Measurements from ENCODE around the gene ZC3H12C.
"Not testable (repeated sequence)": the region's sequence is repeated elsewhere in the genome, so short reads cannot be mapped to it uniquely, and the experiment has no call there.

The ZC3H12C gene

DNA sequence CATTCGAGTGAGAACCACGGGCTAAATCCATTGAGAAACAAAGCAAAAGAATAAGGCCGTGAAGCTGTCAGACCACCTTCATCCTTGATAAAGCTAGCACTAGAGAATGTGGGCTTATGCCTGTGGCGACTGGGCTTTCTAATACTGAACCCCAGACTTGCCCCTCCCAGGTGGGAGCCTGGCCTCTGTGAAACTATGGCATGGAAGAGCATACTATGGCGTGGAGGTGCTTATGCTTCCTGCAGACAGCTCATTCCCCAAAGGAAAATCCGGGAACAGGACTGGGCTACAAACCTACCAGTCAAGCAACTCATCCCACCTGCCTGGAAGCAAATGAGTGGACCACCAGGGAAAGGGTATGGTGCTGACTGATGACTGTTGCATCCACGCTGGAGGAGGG is 92.4 kb downstream of the ZC3H12C start:
- Histone ChIP-seq H3K36me3 (ENCODE audit: control insufficient read depth, insufficient read depth, low read length) (no peaks in the 10 kb centered on the region), H3K4me3 (ENCODE audit: extremely low read depth, insufficient read depth, low read length, poor library complexity, severe bottlenecking) (no peak overlapping the region), H3K27ac (ENCODE audit: low read depth, low read length, severe bottlenecking) (no peak overlapping the region), H3K4me1 (ENCODE audit: control insufficient read depth, insufficient read depth, low read length, poor library complexity, severe bottlenecking) (peaks cover 9% of the 10 kb centered on the region), H3K9me3 (ENCODE audit: control insufficient read depth, low read length) (no peaks in the 10 kb centered on the region)
- WGBS, 2 experiments (ENCODE audit: insufficient coverage in 2 of 2): 72 to 80% methylated on average over 5 to 6 of the region's 7 CpGs

DNA sequence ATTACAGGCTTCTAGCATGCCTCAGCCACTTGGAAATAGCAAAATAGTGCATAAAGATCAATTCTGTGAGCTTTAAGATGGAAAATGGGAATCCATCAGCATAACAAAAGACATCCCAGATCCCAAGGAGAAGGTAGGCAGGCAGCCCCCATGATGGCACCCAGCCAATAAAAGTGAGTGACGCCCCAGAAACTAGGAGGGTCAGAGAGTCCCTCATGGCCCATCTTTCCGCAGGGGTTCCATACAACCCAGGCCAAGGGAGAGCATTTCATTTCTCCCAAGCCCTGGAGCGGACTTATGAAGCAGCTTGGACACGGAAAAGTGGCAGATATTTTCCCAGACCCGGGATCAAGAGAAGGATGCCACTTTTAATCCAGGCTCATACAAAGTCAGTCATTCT is 93.3 kb downstream of the ZC3H12C start:
- Histone ChIP-seq H3K4me1 (ENCODE audit: control insufficient read depth, insufficient read depth, low read length, poor library complexity, severe bottlenecking) (peaks cover 9% of the 10 kb centered on the region), H3K36me3 (ENCODE audit: control insufficient read depth, insufficient read depth, low read length) (no peaks in the 10 kb centered on the region), H3K27ac (ENCODE audit: low read depth, low read length, severe bottlenecking) (no peak overlapping the region), H3K9me3 (ENCODE audit: control insufficient read depth, low read length) (no peaks in the 10 kb centered on the region), H3K4me3 (ENCODE audit: extremely low read depth, insufficient read depth, low read length, poor library complexity, severe bottlenecking) (no peak overlapping the region)
- 89 to 94% methylated on average over 5 of the region's 5 CpGs for WGBS, 2 experiments (ENCODE audit: insufficient coverage in 2 of 2)

DNA sequence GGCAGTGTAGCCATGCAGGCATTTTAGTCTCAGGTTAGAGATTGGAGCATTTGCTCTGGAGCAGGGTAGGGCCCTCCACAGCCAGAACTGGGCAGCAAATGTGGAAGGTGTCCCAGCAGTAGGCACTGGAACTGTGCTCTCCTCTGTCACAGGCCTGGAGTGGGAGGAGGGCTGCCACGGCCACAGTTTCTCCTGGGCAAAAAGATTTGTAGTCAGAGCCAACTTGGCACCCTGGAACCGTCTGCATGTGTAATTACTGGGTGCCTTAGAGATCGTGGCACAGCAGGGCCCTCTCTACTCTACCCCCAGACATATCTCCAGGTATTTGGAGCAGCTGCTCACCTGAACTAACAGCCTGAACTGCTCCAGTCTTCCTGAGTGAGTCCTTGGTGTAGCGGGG is 93.7 kb downstream of the ZC3H12C start:
- Histone ChIP-seq H3K4me1 (ENCODE audit: control insufficient read depth, insufficient read depth, low read length, poor library complexity, severe bottlenecking) (peaks cover 9% of the 10 kb centered on the region), H3K4me3 (ENCODE audit: extremely low read depth, insufficient read depth, low read length, poor library complexity, severe bottlenecking) (no peak overlapping the region), H3K36me3 (ENCODE audit: control insufficient read depth, insufficient read depth, low read length) (no peaks in the 10 kb centered on the region), H3K9me3 (ENCODE audit: control insufficient read depth, low read length) (no peaks in the 10 kb centered on the region), H3K27ac (ENCODE audit: low read depth, low read length, severe bottlenecking) (no peak overlapping the region)
- 88% methylated on average over 3 to 4 of the region's 4 CpGs for WGBS, 2 experiments (ENCODE audit: insufficient coverage in 2 of 2)

DNA sequence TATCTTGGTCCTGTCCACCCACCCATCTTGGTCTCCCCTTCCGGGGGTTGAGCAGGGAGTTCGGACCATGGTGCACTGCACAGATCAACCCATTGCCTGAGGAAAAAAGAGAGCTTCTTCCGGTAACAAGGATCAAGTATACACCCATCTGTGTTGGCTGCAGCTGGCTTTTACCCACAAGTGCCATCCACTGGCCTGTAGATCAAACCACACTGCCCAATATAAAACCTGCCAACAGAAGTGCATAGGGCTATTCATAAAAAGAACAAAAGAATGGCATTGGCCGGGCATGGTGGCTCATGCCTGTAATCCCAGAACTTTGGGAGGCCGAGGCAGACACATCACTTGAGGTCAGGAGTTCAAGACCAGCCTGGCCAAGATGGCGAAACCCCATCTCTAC is 94.5 kb downstream of the ZC3H12C start:
- no peaks in the 10 kb centered on the region for H3K9me3 ChIP-seq (ENCODE audit: control insufficient read depth, low read length)
- H3K27ac ChIP-seq (ENCODE audit: low read depth, low read length, severe bottlenecking): no peak overlapping the region
- WGBS, 2 experiments (ENCODE audit: insufficient coverage in 2 of 2): 89 to 97% methylated on average over 5 of the region's 6 CpGs
- H3K4me1 ChIP-seq (ENCODE audit: control insufficient read depth, insufficient read depth, low read length, poor library complexity, severe bottlenecking): peaks cover 9% of the 10 kb centered on the region
- no peak overlapping the region for H3K4me3 ChIP-seq (ENCODE audit: extremely low read depth, insufficient read depth, low read length, poor library complexity, severe bottlenecking)
- no peaks in the 10 kb centered on the region for H3K36me3 ChIP-seq (ENCODE audit: control insufficient read depth, insufficient read depth, low read length)

DNA sequence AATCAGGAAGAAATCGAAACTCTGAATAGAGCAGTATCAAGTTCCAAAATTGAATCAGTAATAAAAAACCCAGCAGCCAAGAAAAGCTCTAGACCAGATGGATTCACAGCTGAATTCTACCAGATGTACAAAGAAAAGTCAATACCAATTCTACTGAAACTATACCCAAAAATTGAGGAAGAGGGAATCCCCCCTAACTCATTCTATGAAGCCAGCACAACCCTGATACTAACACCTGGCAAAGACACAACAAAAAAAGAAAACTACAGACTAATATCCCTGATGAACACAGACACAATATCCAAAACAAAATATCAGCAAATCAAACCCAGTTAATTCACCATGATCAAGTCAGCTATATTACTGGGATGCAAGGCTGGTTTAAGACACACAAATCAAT is 97.7 kb downstream of the ZC3H12C start:
- WGBS, 2 experiments (ENCODE audit: insufficient coverage in 2 of 2): 100% methylated on average over 1 of the region's 1 CpG; no CpG with 5 or more reads in 1 of the 2 experiments
- no peaks in the 10 kb centered on the region for H3K36me3 ChIP-seq (ENCODE audit: control insufficient read depth, insufficient read depth, low read length)

DNA sequence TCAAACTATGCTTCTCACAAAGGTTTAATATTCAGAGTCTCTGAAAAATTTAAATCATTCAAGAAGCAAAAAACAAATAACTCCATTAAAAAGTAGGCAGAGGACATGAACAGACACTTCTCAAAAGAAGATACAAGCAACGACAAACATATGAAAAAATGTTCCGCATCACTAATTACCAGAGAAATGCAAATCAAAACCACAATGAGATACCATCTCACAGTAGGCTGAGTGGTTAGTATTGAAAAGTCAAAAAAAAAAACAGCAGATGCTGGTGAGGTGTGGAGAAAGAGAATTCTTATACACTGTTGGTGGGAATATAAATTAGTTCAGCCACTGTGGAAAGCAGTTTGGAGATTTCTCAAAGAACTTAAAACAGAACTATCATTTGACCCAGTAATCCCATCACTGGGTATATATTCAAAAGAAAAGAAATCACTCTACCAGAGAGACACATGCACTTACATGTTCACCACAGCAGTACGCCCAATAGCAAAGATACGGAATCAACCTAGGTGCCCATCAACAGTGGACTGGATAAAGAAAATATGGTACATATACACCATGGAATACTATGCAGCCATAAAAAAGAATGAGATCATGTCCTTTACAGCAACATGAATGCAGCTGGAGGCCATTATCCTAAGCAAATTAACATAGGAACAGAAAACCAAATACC is 99.6 kb downstream of the ZC3H12C start:
- H3K4me1 ChIP-seq (ENCODE audit: control insufficient read depth, insufficient read depth, low read length, poor library complexity, severe bottlenecking); H3K27ac ChIP-seq (ENCODE audit: low read depth, low read length, severe bottlenecking); H3K9me3 ChIP-seq (ENCODE audit: control insufficient read depth, low read length); H3K4me3 ChIP-seq (ENCODE audit: extremely low read depth, insufficient read depth, low read length, poor library complexity, severe bottlenecking); H3K36me3 ChIP-seq (ENCODE audit: control insufficient read depth, insufficient read depth, low read length): not testable (repeated sequence)
- no CpG with 5 or more reads among the region's 4 CpGs for WGBS, 2 experiments (ENCODE audit: insufficient coverage in 2 of 2)

More for the DNA sequence above, 97.7 kb downstream of the ZC3H12C start:
- H3K9me3 ChIP-seq (ENCODE audit: control insufficient read depth, low read length): no peaks in the 10 kb centered on the region
- H3K27ac ChIP-seq (ENCODE audit: low read depth, low read length, severe bottlenecking): no peak overlapping the region
- H3K4me3 ChIP-seq (ENCODE audit: extremely low read depth, insufficient read depth, low read length, poor library complexity, severe bottlenecking): no peak overlapping the region
- no peaks in the 10 kb centered on the region for H3K4me1 ChIP-seq (ENCODE audit: control insufficient read depth, insufficient read depth, low read length, poor library complexity, severe bottlenecking)

DNA sequence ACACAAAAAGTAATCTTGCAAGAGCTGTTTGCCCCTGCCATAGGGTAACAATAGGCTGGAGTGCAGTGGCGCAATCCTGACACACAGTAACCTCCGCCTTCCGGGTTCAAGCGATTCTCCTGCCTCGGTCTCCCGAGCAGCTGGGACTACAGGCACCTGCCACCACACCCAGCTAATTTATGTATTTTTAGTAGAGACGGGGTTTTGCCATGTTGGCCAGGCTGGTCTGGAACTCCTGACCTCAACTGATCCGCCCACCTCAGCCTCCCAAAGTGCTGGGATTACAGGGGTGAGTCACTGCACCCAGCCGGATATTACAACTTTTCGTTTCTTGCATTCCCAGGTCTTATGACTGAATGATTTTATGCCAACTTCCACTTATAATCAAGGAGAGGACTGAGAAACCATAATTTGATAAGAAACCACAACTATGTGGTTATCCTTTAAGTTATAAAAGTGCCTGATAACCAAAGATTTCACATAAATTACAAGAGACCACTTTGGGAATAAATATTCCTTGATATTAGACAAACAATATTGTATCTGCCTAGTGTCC is 101.1 kb downstream of the ZC3H12C start:
- H3K27ac ChIP-seq (ENCODE audit: low read depth, low read length, severe bottlenecking): not testable (repeated sequence)
- WGBS, 2 experiments (ENCODE audit: insufficient coverage in 2 of 2): 86 to 97% methylated on average over 7 to 8 of the region's 10 CpGs

DNA sequence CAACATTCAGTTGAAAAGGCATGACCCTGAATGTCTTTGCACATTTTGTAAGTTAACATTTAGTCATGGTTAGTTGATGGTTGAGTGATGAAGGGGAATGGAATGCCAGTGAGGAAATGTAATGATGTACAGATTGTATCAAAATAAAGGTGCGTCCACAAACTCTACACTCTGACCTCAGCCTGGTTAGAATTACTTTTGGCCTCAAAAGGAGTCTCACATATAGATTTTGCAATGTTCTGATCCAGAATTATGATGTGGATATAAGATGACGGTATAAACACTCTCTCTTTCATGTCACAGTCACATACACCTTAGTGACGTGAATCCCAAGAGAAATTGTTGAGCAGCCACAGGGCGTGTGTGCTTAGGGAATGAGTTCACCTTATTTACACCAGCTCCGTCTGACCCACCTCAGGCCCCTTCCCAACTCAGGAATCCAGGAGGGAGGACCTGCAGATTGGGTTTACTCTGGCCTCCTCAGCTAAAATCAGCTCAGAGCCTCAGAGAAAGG is 103.1 kb downstream of the ZC3H12C start:
- Histone ChIP-seq H3K36me3 (ENCODE audit: control insufficient read depth, insufficient read depth, low read length) (no peaks in the 10 kb centered on the region), H3K9me3 (ENCODE audit: control insufficient read depth, low read length) (no peaks in the 10 kb centered on the region), H3K4me3 (ENCODE audit: extremely low read depth, insufficient read depth, low read length, poor library complexity, severe bottlenecking) (no peak overlapping the region), H3K27ac (ENCODE audit: low read depth, low read length, severe bottlenecking) (no peak overlapping the region), H3K4me1 (ENCODE audit: control insufficient read depth, insufficient read depth, low read length, poor library complexity, severe bottlenecking) (no peaks in the 10 kb centered on the region)
- 95 to 100% methylated on average over 2 to 4 of the region's 5 CpGs for WGBS, 2 experiments (ENCODE audit: insufficient coverage in 2 of 2)

More for the DNA sequence above, 101.1 kb downstream of the ZC3H12C start:
- H3K4me3 ChIP-seq (ENCODE audit: extremely low read depth, insufficient read depth, low read length, poor library complexity, severe bottlenecking); H3K9me3 ChIP-seq (ENCODE audit: control insufficient read depth, low read length); H3K4me1 ChIP-seq (ENCODE audit: control insufficient read depth, insufficient read depth, low read length, poor library complexity, severe bottlenecking); H3K36me3 ChIP-seq (ENCODE audit: control insufficient read depth, insufficient read depth, low read length): not testable (repeated sequence)

DNA sequence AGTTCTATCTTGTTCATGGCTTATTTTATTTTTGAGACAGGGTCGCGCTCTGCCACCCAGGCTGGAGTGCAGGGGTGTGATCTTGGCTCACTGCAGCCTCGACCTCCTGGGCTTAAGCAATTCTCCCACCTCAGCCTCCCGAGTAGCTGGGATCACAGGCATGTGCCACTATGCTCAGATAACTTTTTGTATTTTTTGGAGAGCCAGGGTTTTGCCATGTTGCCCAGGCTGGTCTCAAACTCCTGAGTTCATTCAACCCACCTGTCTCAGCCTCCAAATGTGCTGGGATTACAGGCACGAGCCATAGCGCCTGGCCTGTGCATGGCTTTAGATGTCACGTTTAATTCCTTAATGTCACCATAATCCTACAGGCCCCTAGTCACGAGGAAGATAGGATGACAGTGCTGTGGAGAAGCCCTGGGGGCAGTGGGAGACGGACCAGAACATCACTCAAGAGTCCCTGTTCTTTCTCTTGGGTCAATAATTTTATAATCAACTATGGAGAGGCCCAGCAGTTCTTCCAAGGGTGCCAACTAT is 103.8 kb downstream of the ZC3H12C start:
- Histone ChIP-seq H3K4me1 (ENCODE audit: control insufficient read depth, insufficient read depth, low read length, poor library complexity, severe bottlenecking) (no peaks in the 10 kb centered on the region), H3K27ac (ENCODE audit: low read depth, low read length, severe bottlenecking) (no peak overlapping the region), H3K4me3 (ENCODE audit: extremely low read depth, insufficient read depth, low read length, poor library complexity, severe bottlenecking) (no peak overlapping the region), H3K36me3 (ENCODE audit: control insufficient read depth, insufficient read depth, low read length) (no peaks in the 10 kb centered on the region), H3K9me3 (ENCODE audit: control insufficient read depth, low read length) (no peaks in the 10 kb centered on the region)
- 90 to 100% methylated on average over 5 to 6 of the region's 9 CpGs for WGBS, 2 experiments (ENCODE audit: insufficient coverage in 2 of 2)

DNA sequence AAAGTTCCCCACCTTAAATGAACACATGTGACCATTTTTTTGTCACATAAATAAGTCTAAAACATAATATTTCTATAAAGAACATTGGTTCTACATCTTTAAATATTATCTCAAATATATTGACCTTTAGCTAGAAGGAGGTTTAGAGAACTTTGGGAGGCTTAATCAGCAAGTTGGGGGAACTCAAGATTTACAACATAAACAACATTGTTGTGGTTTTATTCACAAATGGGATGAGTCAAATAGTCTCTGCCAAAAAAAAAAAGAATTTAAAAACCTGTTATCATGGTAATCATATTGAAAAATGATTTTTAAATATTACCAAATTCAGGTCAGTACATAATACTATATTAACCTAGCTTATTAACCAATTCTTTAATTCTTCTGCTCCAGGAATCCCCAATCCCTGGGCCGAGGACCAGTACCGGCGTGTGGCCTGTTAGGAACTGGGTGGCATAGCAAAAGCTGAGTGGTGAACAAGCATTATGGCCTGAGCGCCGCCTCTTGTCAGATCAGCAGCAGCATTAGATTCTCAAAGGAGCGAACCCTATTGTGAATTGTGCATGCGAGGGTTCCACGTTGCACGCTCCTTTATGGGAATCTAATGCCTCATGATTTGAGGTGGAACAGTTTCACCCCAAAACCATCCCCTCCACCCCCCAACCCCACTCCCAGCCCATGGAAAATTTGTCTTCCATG is 105.0 kb downstream of the ZC3H12C start:
- Histone ChIP-seq H3K27ac (ENCODE audit: low read depth, low read length, severe bottlenecking) (no peak overlapping the region), H3K4me3 (ENCODE audit: extremely low read depth, insufficient read depth, low read length, poor library complexity, severe bottlenecking) (no peak overlapping the region), H3K36me3 (ENCODE audit: control insufficient read depth, insufficient read depth, low read length) (no peaks in the 10 kb centered on the region), H3K4me1 (ENCODE audit: control insufficient read depth, insufficient read depth, low read length, poor library complexity, severe bottlenecking) (no peaks in the 10 kb centered on the region), H3K9me3 (ENCODE audit: control insufficient read depth, low read length) (no peaks in the 10 kb centered on the region)
- WGBS, 2 experiments (ENCODE audit: insufficient coverage in 2 of 2): 88 to 96% methylated on average over 7 to 9 of the region's 9 CpGs
